B cell (primary cell): ENCODE results near the gene DLX1. TPM values are rescaled to one million over a fixed set of nuclear protein-coding genes. Genes with fewer than 3 reads are reported as not detected.

Experiments
- ATAC-seq: fragments of 200-7000 bp; cut with Tn5 transposase; one replicate; pipeline ENCODE4 v1.10.0; 2021; ENCODE audit warnings: low read depth, mild to moderate bottlenecking, moderate number of reproducible peaks, moderate library complexity
- CTCF ChIA-PET: fragments of 350-600 bp; sonication (Branson Sonifier 250); formaldehyde crosslinking; loops from one replicate; lab custom pipeline; 2021; ENCODE audit warnings: antibody characterized with exemption, inconsistent platforms; lab: Charles Lee
- POLR2A ChIA-PET: fragments of 350-600 bp; sonication (Branson Sonifier 250); formaldehyde crosslinking; loops from one replicate; lab custom pipeline; 2021; ENCODE audit warnings: antibody characterized with exemption; lab: Charles Lee
- DNase-seq: peaks from one replicate; pipeline ENCODE4 v3.0.0; 2013
- H2AFZ ChIP-seq: 2 replicates; pipeline ENCODE4 v1.6.1; 2012; ENCODE audit warnings: mild to moderate bottlenecking, low read depth, low read length; ENCODE audit not compliant: insufficient read depth, poor library complexity, severe bottlenecking
- H3K27ac ChIP-seq, 2 donors: 1 replicate in 1 of 2; 2 replicates in 1 of 2; pipeline ENCODE4 v1.5.1; 2012 to 2013; ENCODE audit warnings: low read length in 2 of 2, mild to moderate bottlenecking in 2 of 2, moderate library complexity in 1 of 2
- H3K27me3 ChIP-seq, 4 experiments: fragments of 200-600 bp in 1 of 4; sonication (generic) in 1 of 4; replicated peaks in 1 of 4; 1 replicate in 2 of 4; 2 replicates in 2 of 4; pipeline versions ENCODE4 v1.6.1 to v1.7.0; 2013 to 2016; ENCODE audit warnings: low read length in 3 of 4, mild to moderate bottlenecking in 2 of 4, mixed read lengths in 1 of 4, moderate library complexity in 1 of 4; ENCODE audit not compliant: insufficient read depth in 4 of 4, control insufficient read depth in 3 of 4; ENCODE audit errors: control extremely low read depth in 1 of 4
- H3K36me3 ChIP-seq, 2 experiments: replicated peaks in 1 of 2; 1 replicate in 1 of 2; 2 replicates in 1 of 2; pipeline versions ENCODE4 v1.6.1 to v1.7.1; 2013; ENCODE audit warnings: low read length in 1 of 2; ENCODE audit not compliant: insufficient read depth in 2 of 2, control insufficient read depth in 1 of 2; ENCODE audit errors: control extremely low read depth in 1 of 2, extremely low read depth in 1 of 2
- H3K4me1 ChIP-seq, 2 donors: fragments of 200-600 bp in 1 of 2; sonication (generic) in 1 of 2; 1 replicate in 1 of 2; 2 replicates in 1 of 2; pipeline versions ENCODE4 v1.5.1 to v1.6.1; 2013 to 2017; ENCODE audit warnings: low read length in 2 of 2; ENCODE audit not compliant: control insufficient read depth in 2 of 2, insufficient read depth in 2 of 2
- H3K4me2 ChIP-seq: replicated peaks from 2 replicates; pipeline ENCODE3; 2012; ENCODE audit warnings: mild to moderate bottlenecking, low read depth, low read length; ENCODE audit not compliant: poor library complexity, severe bottlenecking
- H3K4me3 ChIP-seq, 5 experiments: fragments of 200-600 bp in 1 of 5; sonication (generic) in 1 of 5; 1 replicate in 3 of 5; 2 replicates in 2 of 5; pipeline versions ENCODE4 v1.5.1 to v1.7.0; 2011 to 2016; ENCODE audit warnings: low read length in 4 of 5, mild to moderate bottlenecking in 4 of 5, low read depth in 2 of 5, control low read depth in 1 of 5, moderate library complexity in 1 of 5; ENCODE audit not compliant: insufficient read depth in 1 of 5; ENCODE audit errors: control extremely low read depth in 1 of 5, extremely low read depth in 1 of 5
- H3K79me2 ChIP-seq: fragments of 200-600 bp; sonication (generic); one replicate; pipeline ENCODE4 v1.6.0; 2016; ENCODE audit warnings: low read length; ENCODE audit not compliant: control insufficient read depth, insufficient read depth
- H3K9ac ChIP-seq: fragments of 200-600 bp; sonication (generic); 2 replicates; pipeline ENCODE4 v1.6.1; 2017; ENCODE audit warnings: mild to moderate bottlenecking, low read length, moderate library complexity
- H3K9me3 ChIP-seq, 3 donors: one replicate each; pipeline versions ENCODE4 v1.6.1 to v1.7.1; 2013; ENCODE audit warnings: low read length in 2 of 3; ENCODE audit not compliant: control insufficient read depth in 2 of 3, insufficient read depth in 1 of 3; ENCODE audit errors: control extremely low read depth in 1 of 3
- H4K20me1 ChIP-seq: 2 replicates; pipeline ENCODE4 v1.6.0; 2012; ENCODE audit warnings: mild to moderate bottlenecking, low read length; ENCODE audit not compliant: insufficient read depth, control insufficient read depth, poor library complexity, severe bottlenecking
- H3K27ac Mint-ChIP-seq: one replicate; pipeline ENCODE4 v1.8.0; 2021; ENCODE audit warnings: mixed read lengths
- H3K27me3 Mint-ChIP-seq: one replicate; pipeline ENCODE4 v1.8.0; 2021; ENCODE audit warnings: mixed read lengths
- H3K4me1 Mint-ChIP-seq: one replicate; pipeline ENCODE4 v1.8.0; 2021; ENCODE audit warnings: mixed read lengths
- H3K4me3 Mint-ChIP-seq: one replicate; pipeline ENCODE4 v1.8.0; 2021; ENCODE audit warnings: mixed read lengths
- H3K9me3 Mint-ChIP-seq: one replicate; pipeline ENCODE4 v1.8.0; 2022; ENCODE audit warnings: mixed read lengths; ENCODE audit not compliant: insufficient read depth
- EZH2 ChIP-seq: IDR thresholded peaks from 2 replicates; pipeline ENCODE4 v1.6.1; 2012; ENCODE audit warnings: borderline replicate concordance, low read depth, mild to moderate bottlenecking, moderate library complexity, low read length; ENCODE audit not compliant: insufficient read depth, poor library complexity, severe bottlenecking
- WGBS: methylation state at CpG from one replicate; pipeline ENCODE4 v1.1.5; 2013; ENCODE audit warnings: missing lambda C conversion rate; ENCODE audit not compliant: insufficient coverage; 5-methylcytosine and 5-hydroxymethylcytosine counted together
- intact Hi-C: fragments of 100-400 bp; cut with micrococcal nuclease; formaldehyde crosslinking; loops from one replicate; pipeline ENCODE4 v1.10.0; 2022
- polyA plus RNA-seq: library from polyadenylated mRNA; depleted of rRNA; stranded (reverse); fragments of >200 nt; gene quantifications from 2 replicates; pipeline ENCODE4 v1.2.3, GENCODE V29; 2012
- total RNA-seq, 2 donors: library from RNA; stranded (reverse); fragments of 120-200 nt in 1 of 2; gene quantifications; 1 replicate in 1 of 2; 2 replicates in 1 of 2; pipeline versions ENCODE4 v1.2.3 to v1.2.4, GENCODE V29; 2013 to 2022
- TF ChIP-seq, protein P1 (sequence below): fragments of 200-600 bp; IDR thresholded peaks from one replicate; pipeline ENCODE4 v1.8.0; 2022; ENCODE audit warnings: antibody characterized with exemption, mild to moderate bottlenecking

The DLX1 gene
- total and polyA plus RNA-seq, 2 donors (not counting 1 experiment from before 2014, with no cell fraction given): not detected

GRCh38 chr2:172092716-172093415 is 7.6 kb downstream of the DLX1 start:
- peaks cover 30% of the 10 kb centered on the region for H3K4me1 Mint-ChIP-seq
- Histone ChIP-seq H4K20me1 (no peaks in the 10 kb centered on the region), H3K4me1 (peaks cover 43 to 62% of the 10 kb centered on the region in 2 donors), H3K79me2 (no peaks in the 10 kb centered on the region), H3K27ac (no peak overlapping the region), H3K36me3 (no peaks in the 10 kb centered on the region), H3K4me3 (no peak overlapping the region), H2AFZ (no peak overlapping the region), H3K9ac (no peak overlapping the region), H3K27me3 (peaks cover 3 to 96% (median 82%) of the 10 kb centered on the region in 4 experiments), H3K9me3 (peaks cover 4 to 81% (median 9%) of the 10 kb centered on the region in 3 donors), H3K4me2 (no peak overlapping the region)
- 24% methylated on average over 9 of the region's 19 CpGs for WGBS
- CTCF ChIA-PET: no interaction called here
- DNase-seq: peak; percentile 20
- no peaks in the 10 kb centered on the region for H3K9me3 Mint-ChIP-seq
- intact Hi-C loops: no loop called here
- POLR2A ChIA-PET: interaction anchor here (0.6 kb wide), 1 partner anchor 1143 kb away, joined by 5 read pairs; no protein-coding TSS in a partner anchor
- TF ChIP-seq EZH2: no peak
- TF ChIP-seq, protein P1, sequence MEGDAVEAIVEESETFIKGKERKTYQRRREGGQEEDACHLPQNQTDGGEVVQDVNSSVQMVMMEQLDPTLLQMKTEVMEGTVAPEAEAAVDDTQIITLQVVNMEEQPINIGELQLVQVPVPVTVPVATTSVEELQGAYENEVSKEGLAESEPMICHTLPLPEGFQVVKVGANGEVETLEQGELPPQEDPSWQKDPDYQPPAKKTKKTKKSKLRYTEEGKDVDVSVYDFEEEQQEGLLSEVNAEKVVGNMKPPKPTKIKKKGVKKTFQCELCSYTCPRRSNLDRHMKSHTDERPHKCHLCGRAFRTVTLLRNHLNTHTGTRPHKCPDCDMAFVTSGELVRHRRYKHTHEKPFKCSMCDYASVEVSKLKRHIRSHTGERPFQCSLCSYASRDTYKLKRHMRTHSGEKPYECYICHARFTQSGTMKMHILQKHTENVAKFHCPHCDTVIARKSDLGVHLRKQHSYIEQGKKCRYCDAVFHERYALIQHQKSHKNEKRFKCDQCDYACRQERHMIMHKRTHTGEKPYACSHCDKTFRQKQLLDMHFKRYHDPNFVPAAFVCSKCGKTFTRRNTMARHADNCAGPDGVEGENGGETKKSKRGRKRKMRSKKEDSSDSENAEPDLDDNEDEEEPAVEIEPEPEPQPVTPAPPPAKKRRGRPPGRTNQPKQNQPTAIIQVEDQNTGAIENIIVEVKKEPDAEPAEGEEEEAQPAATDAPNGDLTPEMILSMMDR: no peak
- H3K4me3 Mint-ChIP-seq: no peak overlapping the region
- ATAC-seq: no peak
- H3K27me3 Mint-ChIP-seq: peaks cover 73% of the 10 kb centered on the region
- H3K27ac Mint-ChIP-seq: no peak overlapping the region
